HEK293 (cell line): ENCODE results near the gene HLX.

Source experiments
- TF ChIP-seq, protein P1 (sequence below): fragments of 450-650 bp; formaldehyde crosslinking; IDR thresholded peaks from 2 replicates; pipeline ENCODE4 v1.5.1; 2017; ENCODE audit warnings: missing biosample characterization, missing genetic modification characterization
- TF ChIP-seq, protein P2 (sequence below): fragments of 450-650 bp; formaldehyde crosslinking; IDR thresholded peaks from 2 replicates; pipeline ENCODE4 v1.5.1; 2016; ENCODE audit warnings: missing biosample characterization, missing genetic modification characterization, low read depth
- TF ChIP-seq, protein P3 (sequence below): fragments of 450-650 bp; formaldehyde crosslinking; IDR thresholded peaks from 2 replicates; pipeline ENCODE4 v1.5.1; 2016; ENCODE audit warnings: missing biosample characterization, missing genetic modification characterization

DNA sequence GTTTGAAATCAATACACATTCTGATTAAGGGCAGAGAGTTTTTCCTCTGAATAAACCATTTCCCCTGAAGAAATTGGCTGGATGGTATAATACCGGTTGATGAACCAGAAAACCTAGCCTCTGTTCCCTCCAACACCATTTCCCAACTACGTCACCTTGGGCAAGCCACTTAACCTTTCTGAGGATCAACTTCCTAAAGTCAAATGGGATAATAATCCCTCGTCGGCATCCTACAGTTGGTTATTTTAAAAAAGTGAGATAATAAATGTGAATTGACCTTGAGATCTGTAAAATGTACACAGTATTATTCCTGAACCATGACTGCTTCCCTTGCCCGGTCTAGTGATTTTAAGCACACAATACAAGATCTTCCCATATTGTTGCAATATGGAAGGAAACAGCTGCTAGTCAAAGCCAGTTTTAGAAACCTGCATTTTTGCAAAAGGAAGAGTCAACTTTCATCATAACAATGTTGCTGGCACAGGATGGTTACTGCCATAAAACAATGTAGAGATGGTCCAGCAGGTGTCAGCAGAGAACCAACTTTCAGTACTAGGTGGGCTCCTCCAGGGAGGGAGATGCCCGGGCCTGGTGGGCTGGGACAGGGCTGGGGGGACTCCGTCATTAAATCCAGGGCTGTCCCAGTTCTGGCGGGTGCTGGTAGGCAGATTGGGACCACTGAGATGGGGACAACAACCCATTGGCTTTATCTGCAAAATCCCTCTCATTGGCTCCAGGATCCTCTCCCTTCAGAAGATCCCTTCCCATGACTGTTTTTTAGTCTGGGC, 5.2 kb upstream of the HLX start:
- TF ChIP-seq, protein P1, sequence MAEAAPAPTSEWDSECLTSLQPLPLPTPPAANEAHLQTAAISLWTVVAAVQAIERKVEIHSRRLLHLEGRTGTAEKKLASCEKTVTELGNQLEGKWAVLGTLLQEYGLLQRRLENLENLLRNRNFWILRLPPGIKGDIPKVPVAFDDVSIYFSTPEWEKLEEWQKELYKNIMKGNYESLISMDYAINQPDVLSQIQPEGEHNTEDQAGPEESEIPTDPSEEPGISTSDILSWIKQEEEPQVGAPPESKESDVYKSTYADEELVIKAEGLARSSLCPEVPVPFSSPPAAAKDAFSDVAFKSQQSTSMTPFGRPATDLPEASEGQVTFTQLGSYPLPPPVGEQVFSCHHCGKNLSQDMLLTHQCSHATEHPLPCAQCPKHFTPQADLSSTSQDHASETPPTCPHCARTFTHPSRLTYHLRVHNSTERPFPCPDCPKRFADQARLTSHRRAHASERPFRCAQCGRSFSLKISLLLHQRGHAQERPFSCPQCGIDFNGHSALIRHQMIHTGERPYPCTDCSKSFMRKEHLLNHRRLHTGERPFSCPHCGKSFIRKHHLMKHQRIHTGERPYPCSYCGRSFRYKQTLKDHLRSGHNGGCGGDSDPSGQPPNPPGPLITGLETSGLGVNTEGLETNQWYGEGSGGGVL (tag by site-specific recombination) = no peak
- TF ChIP-seq, protein P2, sequence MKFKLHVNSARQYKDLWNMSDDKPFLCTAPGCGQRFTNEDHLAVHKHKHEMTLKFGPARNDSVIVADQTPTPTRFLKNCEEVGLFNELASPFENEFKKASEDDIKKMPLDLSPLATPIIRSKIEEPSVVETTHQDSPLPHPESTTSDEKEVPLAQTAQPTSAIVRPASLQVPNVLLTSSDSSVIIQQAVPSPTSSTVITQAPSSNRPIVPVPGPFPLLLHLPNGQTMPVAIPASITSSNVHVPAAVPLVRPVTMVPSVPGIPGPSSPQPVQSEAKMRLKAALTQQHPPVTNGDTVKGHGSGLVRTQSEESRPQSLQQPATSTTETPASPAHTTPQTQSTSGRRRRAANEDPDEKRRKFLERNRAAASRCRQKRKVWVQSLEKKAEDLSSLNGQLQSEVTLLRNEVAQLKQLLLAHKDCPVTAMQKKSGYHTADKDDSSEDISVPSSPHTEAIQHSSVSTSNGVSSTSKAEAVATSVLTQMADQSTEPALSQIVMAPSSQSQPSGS (tag by site-specific recombination) = no peak
- TF ChIP-seq, protein P3, sequence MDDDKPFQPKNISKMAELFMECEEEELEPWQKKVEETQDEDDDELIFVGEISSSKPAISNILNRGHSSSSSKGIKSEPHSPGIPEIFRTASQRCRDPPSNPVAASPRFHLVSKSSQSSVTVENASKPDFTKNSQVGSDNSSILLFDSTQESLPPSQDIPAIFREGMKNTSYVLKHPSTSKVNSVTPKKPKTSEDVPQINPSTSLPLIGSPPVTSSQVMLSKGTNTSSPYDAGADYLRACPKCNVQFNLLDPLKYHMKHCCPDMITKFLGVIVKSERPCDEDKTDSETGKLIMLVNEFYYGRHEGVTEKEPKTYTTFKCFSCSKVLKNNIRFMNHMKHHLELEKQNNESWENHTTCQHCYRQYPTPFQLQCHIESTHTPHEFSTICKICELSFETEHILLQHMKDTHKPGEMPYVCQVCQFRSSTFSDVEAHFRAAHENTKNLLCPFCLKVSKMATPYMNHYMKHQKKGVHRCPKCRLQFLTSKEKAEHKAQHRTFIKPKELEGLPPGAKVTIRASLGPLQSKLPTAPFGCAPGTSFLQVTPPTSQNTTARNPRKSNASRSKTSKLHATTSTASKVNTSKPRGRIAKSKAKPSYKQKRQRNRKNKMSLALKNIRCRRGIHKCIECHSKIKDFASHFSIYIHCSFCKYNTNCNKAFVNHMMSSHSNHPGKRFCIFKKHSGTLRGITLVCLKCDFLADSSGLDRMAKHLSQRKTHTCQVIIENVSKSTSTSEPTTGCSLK (tag by site-specific recombination) = no peak
